DOHH2 (cell line): ENCODE measurements around the gene RAB3IL1.

ENCODE experiments used
- H3F3A ChIP-seq: fragments of 200-600 bp; sonication (generic), shearing (Covaris generic); 2 replicates; pipeline ENCODE4 v1.6.0; 2016; ENCODE audit warnings: antibody characterized with exemption, mild to moderate bottlenecking; ENCODE audit not compliant: control insufficient read depth, insufficient read depth
- H3K27ac ChIP-seq: fragments of 200-600 bp; sonication (generic); 2 replicates; pipeline ENCODE4 v1.5.1; 2014; ENCODE audit warnings: low read depth, mild to moderate bottlenecking, low read length, moderate library complexity
- H3K27me3 ChIP-seq: fragments of 200-600 bp; sonication (generic); 2 replicates; pipeline ENCODE4 v1.6.1; 2014; ENCODE audit warnings: mild to moderate bottlenecking, low read length, mixed read lengths; ENCODE audit not compliant: control insufficient read depth
- H3K36me3 ChIP-seq: fragments of 200-600 bp; sonication (generic); 2 replicates; pipeline ENCODE4 v1.6.1; 2014; ENCODE audit warnings: mild to moderate bottlenecking, low read length, moderate library complexity, mixed read lengths; ENCODE audit not compliant: control insufficient read depth
- H3K4me1 ChIP-seq: fragments of 200-600 bp; sonication (generic); 2 replicates; pipeline ENCODE4 v1.6.1; 2014; ENCODE audit warnings: mild to moderate bottlenecking, low read length, mixed read lengths; ENCODE audit not compliant: control insufficient read depth
- H3K4me2 ChIP-seq: fragments of 200-600 bp; sonication (generic); 2 replicates; pipeline ENCODE4 v1.6.0; 2014; ENCODE audit warnings: mild to moderate bottlenecking, low read length, moderate library complexity
- H3K4me3 ChIP-seq: fragments of 200-600 bp; sonication (generic); 2 replicates; pipeline ENCODE4 v1.5.1; 2014; ENCODE audit warnings: mild to moderate bottlenecking, low read length, mixed read lengths
- H3K79me2 ChIP-seq: fragments of 200-600 bp; sonication (generic); 2 replicates; pipeline ENCODE4 v1.6.1; 2014; ENCODE audit warnings: mild to moderate bottlenecking, low read length, mixed read lengths; ENCODE audit not compliant: control insufficient read depth
- H3K9me2 ChIP-seq: fragments of 200-600 bp; sonication (generic); replicated peaks from 2 replicates; pipeline ENCODE4 v1.6.1; 2014; ENCODE audit warnings: mild to moderate bottlenecking, low read length, mixed read lengths; ENCODE audit not compliant: control insufficient read depth
- H3K9me3 ChIP-seq: fragments of 200-600 bp; sonication (generic); 2 replicates; pipeline ENCODE4 v1.6.1; 2014; ENCODE audit warnings: antibody characterized with exemption, low read length, mixed read lengths; ENCODE audit not compliant: control insufficient read depth, insufficient read depth
- H4K20me1 ChIP-seq: fragments of 200-600 bp; sonication (generic); 2 replicates; pipeline ENCODE4 v1.6.0; 2014; ENCODE audit warnings: low read depth, mild to moderate bottlenecking, antibody characterized with exemption, low read length, moderate library complexity; ENCODE audit not compliant: control insufficient read depth, insufficient read depth
- EZH2phosphoT487 ChIP-seq: fragments of 200-600 bp; sonication (generic); IDR thresholded peaks from 2 replicates; pipeline ENCODE4 v1.6.1; 2017; ENCODE audit warnings: borderline replicate concordance, mild to moderate bottlenecking, antibody characterized with exemption, low read length, moderate library complexity, mixed read lengths
- TF ChIP-seq, protein P1 (sequence below): fragments of 200-600 bp; sonication (generic); IDR thresholded peaks from one replicate; pipeline ENCODE4 v1.5.1; 2014; ENCODE audit warnings: antibody characterized with exemption, mild to moderate bottlenecking, low read depth, low read length; ENCODE audit not compliant: poor library complexity, severe bottlenecking

RAB3IL1 gene

DNA sequence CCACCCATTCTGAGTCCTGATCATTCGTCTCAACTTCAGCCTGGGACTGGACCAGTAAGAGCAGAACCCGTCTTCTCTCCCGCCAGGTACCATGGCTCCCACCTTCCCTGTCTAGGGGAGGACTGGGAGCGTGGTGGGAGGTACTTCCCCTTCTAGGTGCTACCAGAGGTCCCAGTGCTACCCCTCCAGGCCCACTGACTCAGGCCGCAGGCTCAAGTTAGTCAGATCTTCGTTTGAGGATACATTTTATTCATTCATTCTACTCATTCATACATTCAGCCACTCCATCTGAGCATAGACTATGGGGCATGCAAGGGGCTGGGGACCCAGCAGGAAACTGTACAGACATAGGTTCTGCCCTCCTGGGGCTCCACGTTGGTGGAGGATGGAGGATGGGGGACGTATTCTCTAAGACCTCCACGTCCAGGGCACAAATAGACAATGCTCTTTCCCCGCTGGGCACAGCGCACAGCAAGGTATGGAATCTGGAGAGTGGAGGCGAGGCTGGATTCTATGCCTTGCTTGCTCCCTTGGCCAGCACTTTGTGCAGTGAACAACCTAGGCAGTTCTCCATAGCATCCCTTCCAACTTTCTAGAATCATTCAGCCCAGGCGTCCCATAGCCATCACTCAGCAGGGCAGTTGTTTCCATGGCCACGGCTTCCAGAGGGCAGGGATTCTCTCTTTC, 1.0 kb upstream of the RAB3IL1 start:
- Histone ChIP-seq H4K20me1 (no peaks in the 10 kb centered on the region), H3F3A (no peaks in the 10 kb centered on the region), H3K79me2 (no peaks in the 10 kb centered on the region), H3K4me1 (no peaks in the 10 kb centered on the region), H3K4me2 (no peak overlapping the region), H3K27me3 (peaks cover 17% of the 10 kb centered on the region), H3K27ac (no peak overlapping the region), H3K9me2 (no peaks in the 10 kb centered on the region), H3K4me3 (no peak overlapping the region), H3K36me3 (no peaks in the 10 kb centered on the region), H3K9me3 (no peaks in the 10 kb centered on the region)
- TF ChIP-seq, protein P1, sequence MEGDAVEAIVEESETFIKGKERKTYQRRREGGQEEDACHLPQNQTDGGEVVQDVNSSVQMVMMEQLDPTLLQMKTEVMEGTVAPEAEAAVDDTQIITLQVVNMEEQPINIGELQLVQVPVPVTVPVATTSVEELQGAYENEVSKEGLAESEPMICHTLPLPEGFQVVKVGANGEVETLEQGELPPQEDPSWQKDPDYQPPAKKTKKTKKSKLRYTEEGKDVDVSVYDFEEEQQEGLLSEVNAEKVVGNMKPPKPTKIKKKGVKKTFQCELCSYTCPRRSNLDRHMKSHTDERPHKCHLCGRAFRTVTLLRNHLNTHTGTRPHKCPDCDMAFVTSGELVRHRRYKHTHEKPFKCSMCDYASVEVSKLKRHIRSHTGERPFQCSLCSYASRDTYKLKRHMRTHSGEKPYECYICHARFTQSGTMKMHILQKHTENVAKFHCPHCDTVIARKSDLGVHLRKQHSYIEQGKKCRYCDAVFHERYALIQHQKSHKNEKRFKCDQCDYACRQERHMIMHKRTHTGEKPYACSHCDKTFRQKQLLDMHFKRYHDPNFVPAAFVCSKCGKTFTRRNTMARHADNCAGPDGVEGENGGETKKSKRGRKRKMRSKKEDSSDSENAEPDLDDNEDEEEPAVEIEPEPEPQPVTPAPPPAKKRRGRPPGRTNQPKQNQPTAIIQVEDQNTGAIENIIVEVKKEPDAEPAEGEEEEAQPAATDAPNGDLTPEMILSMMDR, result no peak

DNA sequence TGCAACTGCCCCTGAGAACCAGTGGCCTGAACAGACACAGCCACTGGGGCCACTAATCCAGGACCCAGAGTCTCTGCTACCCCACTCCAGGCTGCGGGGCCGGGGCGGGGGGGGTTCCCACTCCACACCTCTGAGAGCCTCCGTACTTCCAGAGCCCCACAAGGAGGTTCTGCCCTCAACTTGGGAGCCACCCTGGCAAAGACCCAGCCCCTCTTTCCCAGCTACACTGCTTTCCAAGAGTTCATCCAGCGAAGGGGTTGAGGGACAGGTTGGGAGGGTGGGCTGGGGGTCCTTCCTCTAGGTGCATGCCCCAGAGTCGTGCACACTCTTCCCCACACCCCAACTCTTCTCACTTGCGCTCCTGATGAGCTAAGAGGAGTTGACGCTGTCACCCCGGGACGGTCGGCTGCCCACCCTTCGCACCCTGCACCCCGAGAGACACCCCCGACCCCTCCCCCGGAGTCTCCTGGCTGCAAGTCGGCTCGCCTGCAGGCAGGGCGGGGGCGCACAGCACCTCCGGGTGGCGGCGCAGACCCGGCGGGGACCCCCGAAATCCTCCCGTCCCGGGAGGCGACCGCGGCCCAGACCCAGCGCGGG, 531 bp downstream of the RAB3IL1 start:
- Histone ChIP-seq H3K36me3 (no peaks in the 10 kb centered on the region), H3K79me2 (no peaks in the 10 kb centered on the region), H3K4me1 (no peaks in the 10 kb centered on the region), H3K4me3 (no peak overlapping the region), H3K27me3 (peaks cover 12% of the 10 kb centered on the region; the same call in 1 of the 2 replicates), H3F3A (no peaks in the 10 kb centered on the region), H3K27ac (no peak overlapping the region), H3K4me2 (no peak overlapping the region), H3K9me3 (no peaks in the 10 kb centered on the region), H4K20me1 (no peaks in the 10 kb centered on the region), H3K9me2 (no peaks in the 10 kb centered on the region)
- TF ChIP-seq, protein P1, result no peak
- TF ChIP-seq EZH2phosphoT487, result no peak

DNA sequence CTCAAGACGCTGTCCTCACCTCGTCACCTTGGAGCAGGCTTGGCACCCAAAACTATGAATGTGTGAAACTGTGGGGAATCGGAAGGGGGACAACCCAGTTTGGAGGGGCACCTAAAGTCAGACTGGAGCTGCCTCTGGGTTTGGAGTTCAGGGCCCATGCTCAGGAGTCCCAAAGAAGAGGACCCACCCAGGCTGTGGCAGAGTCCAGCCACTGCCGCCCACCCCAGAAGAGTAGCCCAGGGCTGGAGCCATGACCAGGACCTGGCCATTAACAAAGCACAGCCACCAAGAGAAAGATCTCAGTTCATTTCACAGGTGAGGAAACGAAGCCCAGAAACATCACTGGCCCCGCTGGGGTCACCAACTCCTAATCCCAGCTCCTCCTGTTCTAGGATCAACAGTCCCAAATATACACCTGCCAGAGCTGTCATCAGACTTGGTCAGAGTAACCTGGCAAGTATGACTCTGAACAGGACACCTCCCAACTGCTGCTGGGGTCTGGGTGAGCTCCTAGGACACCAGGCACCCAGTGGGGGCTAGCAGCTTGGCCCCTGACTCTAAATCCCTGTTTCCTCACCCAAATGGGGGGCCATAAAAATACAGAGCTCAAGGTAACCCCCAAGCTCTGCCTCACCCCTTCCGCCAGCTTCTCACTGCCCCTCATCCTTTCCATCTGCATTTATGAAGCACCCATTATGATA, 2.7 kb downstream of the RAB3IL1 start:
- Histone ChIP-seq H3K27ac (no peak overlapping the region), H3K79me2 (no peaks in the 10 kb centered on the region), H3K9me2 (no peaks in the 10 kb centered on the region), H3K4me2 (no peak overlapping the region), H4K20me1 (no peaks in the 10 kb centered on the region), H3K4me3 (no peak overlapping the region), H3K9me3 (no peaks in the 10 kb centered on the region), H3K36me3 (no peaks in the 10 kb centered on the region), H3K27me3 (peaks cover 12% of the 10 kb centered on the region; the same call in 1 of the 2 replicates), H3F3A (no peaks in the 10 kb centered on the region), H3K4me1 (no peaks in the 10 kb centered on the region)
- no peak for TF ChIP-seq EZH2phosphoT487
- TF ChIP-seq, protein P1, result no peak
